GM19099 (cell line): ENCODE data around the gene ANO6.

Experiments used
- POLR2A ChIP-seq: IDR thresholded peaks from 3 replicates; pipeline ENCODE4 v1.6.1; 2011; ENCODE audit warnings: low read depth; ENCODE audit not compliant: insufficient read length; ENCODE audit errors: extremely low read depth

ANO6 gene

DNA sequence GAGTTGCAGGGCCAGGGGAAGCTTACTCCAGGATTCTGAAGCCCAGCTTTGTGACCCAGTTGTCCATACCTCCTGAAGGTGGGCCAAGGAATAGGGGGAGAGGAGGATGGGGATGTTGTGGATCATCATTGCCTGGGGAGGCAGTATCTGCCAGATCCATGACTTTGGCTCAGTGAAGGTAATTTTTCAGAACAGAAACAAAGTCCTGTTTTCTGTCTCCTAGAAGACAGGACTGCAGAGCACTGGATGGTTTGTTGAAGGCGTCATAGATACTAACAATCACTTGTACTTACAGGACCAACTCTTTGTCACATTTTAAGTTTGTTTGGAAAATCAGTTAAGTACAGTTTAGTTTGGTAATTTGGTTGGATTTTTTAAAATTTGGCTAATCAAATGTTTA, 38.4 kb downstream of the ANO6 start:
- no peak for TF ChIP-seq POLR2A

GRCh38 chr12:45256721-45257120, 40.8 kb downstream of the ANO6 start:
- no peak for TF ChIP-seq POLR2A

DNA sequence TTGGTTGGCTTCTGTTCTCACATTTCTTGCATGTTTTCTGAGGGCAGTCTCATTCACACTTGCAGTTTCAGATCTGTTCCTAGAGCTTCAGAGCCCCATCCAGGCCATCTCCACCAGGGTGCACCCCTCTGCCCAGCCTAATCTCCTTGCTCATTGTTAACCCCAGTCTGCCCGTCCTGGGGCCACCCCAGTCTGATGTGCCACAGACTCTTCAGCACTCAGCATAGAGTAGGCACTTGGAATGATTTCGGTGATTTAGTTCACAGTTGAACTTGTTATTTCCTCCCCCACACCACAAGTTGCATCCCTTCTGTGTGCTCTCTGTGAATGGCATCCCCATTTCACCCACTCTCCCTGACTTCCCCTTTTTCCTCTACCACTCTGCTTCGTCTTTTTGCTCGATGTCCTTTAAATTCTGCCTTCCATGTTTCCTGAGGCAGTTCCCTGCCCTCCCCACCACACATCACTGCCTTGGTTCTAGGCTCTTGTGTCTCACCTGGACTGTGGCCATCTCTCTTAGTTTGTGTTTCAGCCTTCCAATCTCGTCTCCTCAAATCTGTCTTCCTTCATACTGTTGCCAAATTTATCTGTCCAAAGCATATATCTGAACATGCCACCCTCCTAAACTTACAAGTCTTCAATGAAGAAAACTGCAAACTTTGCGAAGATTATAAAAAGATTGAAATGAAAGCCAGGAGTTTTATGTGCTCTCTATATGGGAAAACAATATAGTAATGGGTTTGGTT, 41.5 kb downstream of the ANO6 start:
- TF ChIP-seq POLR2A: no peak

DNA sequence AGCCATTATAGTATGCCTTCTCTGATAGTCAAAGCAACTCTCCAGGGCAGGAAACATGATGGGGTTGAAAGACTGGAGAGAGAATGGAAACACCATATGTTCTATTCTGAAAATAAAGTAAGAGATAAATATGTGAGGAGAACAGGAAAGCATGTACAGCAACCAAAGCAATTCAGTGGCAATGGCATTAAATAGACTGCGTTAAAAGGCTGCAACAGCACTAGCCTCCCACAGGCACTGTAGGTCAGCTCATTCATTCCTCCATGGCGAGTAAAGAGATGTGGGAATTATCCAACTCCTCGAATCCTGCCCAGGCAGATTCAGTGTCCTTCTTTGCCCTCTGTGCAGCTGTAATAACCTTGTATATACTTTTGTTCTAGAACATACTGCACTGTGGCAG, 43.8 kb downstream of the ANO6 start:
- TF ChIP-seq POLR2A: no peak

GRCh38 chr12:45260104-45260815, 44.4 kb downstream of the ANO6 start:
- TF ChIP-seq POLR2A: no peak

- TF ChIP-seq POLR2A: no peak
Measured at GRCh38 chr12:45260854-45261253, 45.0 kb downstream of the ANO6 start.

GRCh38 chr12:45263587-45263986, 47.7 kb downstream of the ANO6 start:
- no peak for TF ChIP-seq POLR2A

GRCh38 chr12:45268672-45269411, 52.9 kb downstream of the ANO6 start:
- TF ChIP-seq POLR2A: no peak

DNA sequence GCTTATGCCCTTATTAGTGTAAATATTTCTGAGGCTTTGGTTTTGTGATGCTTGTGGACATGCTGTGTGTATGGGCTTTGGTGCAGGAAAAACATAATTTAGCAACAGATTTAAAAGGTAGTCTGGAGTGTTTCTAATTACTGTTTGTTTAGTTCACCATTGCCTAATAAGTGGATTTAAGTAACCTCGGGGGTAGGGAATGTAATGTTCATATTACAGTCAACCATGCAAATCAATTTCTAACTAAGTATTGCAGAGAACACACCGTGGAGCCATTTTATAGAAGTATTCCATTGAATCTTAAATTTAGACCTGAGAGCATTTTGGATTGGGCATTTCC, 53.5 kb downstream of the ANO6 start:
- no peak for TF ChIP-seq POLR2A

DNA sequence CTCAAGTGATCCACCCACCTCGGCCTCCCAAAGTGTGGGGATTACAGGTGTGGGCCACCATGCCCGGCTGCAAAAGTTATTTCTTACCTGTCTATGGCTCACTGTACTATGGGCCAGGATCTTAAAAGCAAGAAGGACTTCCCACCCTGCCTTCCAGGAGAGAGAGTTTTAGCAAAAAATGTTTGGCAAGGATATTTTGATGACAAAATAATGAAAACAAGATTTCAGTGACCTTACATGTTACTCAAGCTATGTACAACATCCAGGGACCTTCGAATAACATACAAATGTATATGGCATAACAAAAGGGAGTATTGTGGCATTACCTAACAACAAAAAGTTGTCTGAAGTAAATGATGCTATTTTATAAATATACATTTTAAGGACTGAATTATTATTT, 55.1 kb downstream of the ANO6 start:
- no peak for TF ChIP-seq POLR2A

DNA sequence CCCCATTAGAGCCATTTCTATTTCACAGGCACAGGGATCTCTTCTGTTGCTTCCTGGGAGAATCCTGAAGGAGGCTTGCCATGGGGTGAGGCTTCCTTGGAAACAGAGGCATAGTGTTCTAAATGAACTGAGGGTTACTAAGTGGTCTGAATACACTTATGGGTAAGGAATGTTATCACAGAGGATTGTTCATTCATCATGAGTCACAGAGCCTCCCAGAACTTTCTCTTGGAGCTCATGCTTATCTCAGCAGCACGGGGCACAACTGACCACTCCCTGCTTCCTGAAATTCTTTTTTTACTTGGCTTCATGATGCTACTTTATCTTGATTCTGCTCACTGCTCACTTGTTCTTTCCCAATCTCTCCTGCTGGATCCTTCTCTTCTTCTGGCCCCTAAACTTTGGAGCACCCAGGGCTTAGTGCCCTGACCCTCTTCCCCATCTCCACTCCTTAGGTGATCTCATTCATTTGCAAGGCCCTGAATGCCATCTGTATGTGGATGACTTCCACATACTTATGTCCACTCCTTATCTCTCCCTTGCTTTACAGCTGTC, 57.9 kb downstream of the ANO6 start:
- TF ChIP-seq POLR2A: no peak

- no peak for TF ChIP-seq POLR2A
Measured at GRCh38 chr12:45276154-45276755, 60.4 kb downstream of the ANO6 start.

- TF ChIP-seq POLR2A: no peak
Measured at GRCh38 chr12:45278447-45278846, 62.6 kb downstream of the ANO6 start.

DNA sequence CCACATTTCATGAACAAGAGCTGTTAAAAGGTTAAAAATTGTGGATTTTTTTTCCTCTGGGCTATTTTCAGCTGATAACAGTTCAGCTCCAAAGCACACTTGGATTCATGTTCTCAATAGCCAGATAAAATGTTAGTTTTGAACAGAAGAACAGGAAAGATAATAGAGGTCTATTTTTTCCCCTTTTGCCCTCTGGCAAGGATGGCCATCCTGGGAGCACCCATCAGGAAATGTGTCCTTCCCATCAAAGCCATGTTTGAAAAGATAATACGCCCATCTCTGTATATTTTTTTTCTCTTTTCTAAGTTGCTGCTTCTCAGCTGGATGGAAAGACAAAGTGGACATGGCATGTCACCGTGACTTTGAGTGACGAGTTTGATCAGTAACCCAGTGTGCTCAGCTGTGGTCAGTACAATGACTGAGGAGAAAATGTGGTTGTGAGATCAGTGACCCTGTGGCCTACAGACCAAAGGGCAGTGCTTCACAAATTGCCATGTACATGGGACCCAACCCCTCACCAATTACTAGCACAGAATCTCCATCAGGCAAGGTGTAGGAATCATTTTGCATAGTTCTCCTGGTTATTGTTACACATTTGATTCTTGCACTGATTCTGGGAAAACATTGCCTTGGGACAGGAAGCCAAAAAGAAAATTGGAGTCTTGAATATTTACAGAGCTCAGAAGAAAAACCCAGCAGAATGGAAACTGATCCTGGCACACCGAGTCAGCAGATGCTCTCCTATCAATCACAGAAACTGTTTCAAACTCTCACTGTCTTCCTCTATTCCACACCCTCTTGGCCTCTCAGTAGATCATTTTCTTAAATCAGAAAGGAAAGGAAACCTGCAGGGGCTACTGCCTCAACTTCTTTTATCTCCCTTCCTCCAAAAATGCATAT, 64.3 kb downstream of the ANO6 start:
- no peak for TF ChIP-seq POLR2A
